Measurements from ENCODE around the gene CCHCR1. TPM values are rescaled to one million over a fixed set of nuclear protein-coding genes. Genes with fewer than 3 reads are reported as not detected.

The CCHCR1 gene
- total and polyA plus RNA-seq, 9 of the 15 experiments (the other 6 are each of a cell fraction or from before 2014, with no cell fraction given) = 1.2 to 47.3 (median 32.0) TPM

DNA sequence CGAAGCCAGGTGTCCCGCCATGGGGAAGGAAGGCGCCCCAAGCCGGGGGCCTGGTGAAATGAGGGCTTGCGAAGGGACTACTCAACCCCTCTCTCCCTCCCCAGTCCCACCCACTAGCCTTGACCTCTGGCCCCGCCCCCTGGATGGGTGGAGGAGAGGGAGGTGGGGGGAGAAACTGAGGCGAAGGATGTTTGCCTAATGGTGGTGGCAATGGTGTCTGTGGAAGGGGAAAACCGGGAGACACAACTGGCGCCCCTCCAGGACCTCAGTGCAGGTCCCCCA lies 12.9 kb upstream of the CCHCR1 start, which contains the start of gene POU5F1:
Gene POU5F1 (minus strand): TSS at position 83 of the 282 bp plus-strand sequence. CDS start 62 bp downstream, at position 21.
- Histone ChIP-seq H2AFZ (ENCODE audit: low read depth, low read length) (peak within 1 kb of the TSS; percentile 64), H3K36me3 (ENCODE audit: control insufficient read depth, insufficient read depth, low read length) (no peaks in the 10 kb centered on the region), H3K4me3 (no peak within 1 kb of the TSS), H3K4me1 (replicated peaks in 1 of 2; ENCODE audit: control insufficient read depth in 2 of 2, insufficient read depth in 2 of 2, low read length in 2 of 2) (peaks cover 18 to 27% of the 10 kb centered on the region in 2 experiments), H3K27ac (ENCODE audit: extremely low read depth, low read depth, low read length) (no peak within 1 kb of the TSS; the same call in 2 of the 3 replicates), H3K79me2 (ENCODE audit: control insufficient read depth, insufficient read depth, low read length) (no peaks in the 10 kb centered on the region), H3K9ac (ENCODE audit: insufficient read depth in 1 of 2, low read depth in 2 of 2, low read length in 2 of 2) (peak within 1 kb of the TSS in 1 of 2 experiments; percentile 82; a peak in 2 of 4 replicates), H4K20me1 (replicated peaks; ENCODE audit: control insufficient read depth, insufficient read depth, low read length) (no peaks in the 10 kb centered on the region), H3K9me3 (replicated peaks; ENCODE audit: control insufficient read depth, insufficient read depth, low read depth, low read length) (no peaks in the 10 kb centered on the region), H3K4me2 (ENCODE audit: insufficient read depth, low read length) (peak within 1 kb of the TSS; percentile 33; the same call in 1 of the 2 replicates), H3K27me3 (ENCODE audit: control insufficient read depth in 2 of 2, insufficient read depth in 2 of 2, low read length in 2 of 2) (no peaks in the 10 kb centered on the region), H3K9me1 (ENCODE audit: control insufficient read depth, insufficient read depth, low read length) (no peaks in the 10 kb centered on the region)
- ChIA-PET POLR2A (interaction anchor here (1.0 kb wide), 1 partner anchor 24 kb away, joined by 4 read pairs; no protein-coding TSS in a partner anchor), CTCF (ENCODE audit: low intra/inter-chr PET ratio) (no interaction called here)
- DNase-seq (ENCODE audit: extremely low read depth in 1 of 4, low spot score in 3 of 4) = no peak
- in situ Hi-C loops (cut with MboI) = no loop called here
- FAIRE-seq = no peak
- BruUV-seq (replicated peaks) = no TSS peak
- intact Hi-C loops (cut with micrococcal nuclease) = no loop called here
- 38% methylated on average over 3 of the region's 9 CpGs for WGBS (ENCODE audit: insufficient coverage, low coverage, missing lambda C conversion rate)
- ATAC-seq = no peak
- no peak for TF ChIP-seq SIN3B (IDR thresholded peaks at IDR 0.05; ENCODE audit: low read depth)
- TF ChIP-seq, protein P1, sequence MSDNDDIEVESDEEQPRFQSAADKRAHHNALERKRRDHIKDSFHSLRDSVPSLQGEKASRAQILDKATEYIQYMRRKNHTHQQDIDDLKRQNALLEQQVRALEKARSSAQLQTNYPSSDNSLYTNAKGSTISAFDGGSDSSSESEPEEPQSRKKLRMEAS (CRISPR knock-in tag; IDR thresholded peaks at IDR 0.05) = no peak
- TF ChIP-seq NBN (IDR thresholded peaks at IDR 0.05; ENCODE audit: low read depth) = no peak
- no peak for TF ChIP-seq ZC3H4 (CRISPR knock-in tag; IDR thresholded peaks at IDR 0.05; ENCODE audit: borderline replicate concordance)
- TF ChIP-seq, protein P2, sequence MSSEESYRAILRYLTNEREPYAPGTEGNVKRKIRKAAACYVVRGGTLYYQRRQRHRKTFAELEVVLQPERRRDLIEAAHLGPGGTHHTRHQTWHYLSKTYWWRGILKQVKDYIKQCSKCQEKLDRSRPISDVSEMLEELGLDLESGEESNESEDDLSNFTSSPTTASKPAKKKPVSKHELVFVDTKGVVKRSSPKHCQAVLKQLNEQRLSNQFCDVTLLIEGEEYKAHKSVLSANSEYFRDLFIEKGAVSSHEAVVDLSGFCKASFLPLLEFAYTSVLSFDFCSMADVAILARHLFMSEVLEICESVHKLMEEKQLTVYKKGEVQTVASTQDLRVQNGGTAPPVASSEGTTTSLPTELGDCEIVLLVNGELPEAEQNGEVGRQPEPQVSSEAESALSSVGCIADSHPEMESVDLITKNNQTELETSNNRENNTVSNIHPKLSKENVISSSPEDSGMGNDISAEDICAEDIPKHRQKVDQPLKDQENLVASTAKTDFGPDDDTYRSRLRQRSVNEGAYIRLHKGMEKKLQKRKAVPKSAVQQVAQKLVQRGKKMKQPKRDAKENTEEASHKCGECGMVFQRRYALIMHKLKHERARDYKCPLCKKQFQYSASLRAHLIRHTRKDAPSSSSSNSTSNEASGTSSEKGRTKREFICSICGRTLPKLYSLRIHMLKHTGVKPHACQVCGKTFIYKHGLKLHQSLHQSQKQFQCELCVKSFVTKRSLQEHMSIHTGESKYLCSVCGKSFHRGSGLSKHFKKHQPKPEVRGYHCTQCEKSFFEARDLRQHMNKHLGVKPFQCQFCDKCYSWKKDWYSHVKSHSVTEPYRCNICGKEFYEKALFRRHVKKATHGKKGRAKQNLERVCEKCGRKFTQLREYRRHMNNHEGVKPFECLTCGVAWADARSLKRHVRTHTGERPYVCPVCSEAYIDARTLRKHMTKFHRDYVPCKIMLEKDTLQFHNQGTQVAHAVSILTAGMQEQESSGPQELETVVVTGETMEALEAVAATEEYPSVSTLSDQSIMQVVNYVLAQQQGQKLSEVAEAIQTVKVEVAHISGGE (CRISPR knock-in tag; IDR thresholded peaks at IDR 0.05) = no peak
- TF ChIP-seq ZNF780A (CRISPR knock-in tag; IDR thresholded peaks at IDR 0.05) = no peak
- TF ChIP-seq, protein P3, sequence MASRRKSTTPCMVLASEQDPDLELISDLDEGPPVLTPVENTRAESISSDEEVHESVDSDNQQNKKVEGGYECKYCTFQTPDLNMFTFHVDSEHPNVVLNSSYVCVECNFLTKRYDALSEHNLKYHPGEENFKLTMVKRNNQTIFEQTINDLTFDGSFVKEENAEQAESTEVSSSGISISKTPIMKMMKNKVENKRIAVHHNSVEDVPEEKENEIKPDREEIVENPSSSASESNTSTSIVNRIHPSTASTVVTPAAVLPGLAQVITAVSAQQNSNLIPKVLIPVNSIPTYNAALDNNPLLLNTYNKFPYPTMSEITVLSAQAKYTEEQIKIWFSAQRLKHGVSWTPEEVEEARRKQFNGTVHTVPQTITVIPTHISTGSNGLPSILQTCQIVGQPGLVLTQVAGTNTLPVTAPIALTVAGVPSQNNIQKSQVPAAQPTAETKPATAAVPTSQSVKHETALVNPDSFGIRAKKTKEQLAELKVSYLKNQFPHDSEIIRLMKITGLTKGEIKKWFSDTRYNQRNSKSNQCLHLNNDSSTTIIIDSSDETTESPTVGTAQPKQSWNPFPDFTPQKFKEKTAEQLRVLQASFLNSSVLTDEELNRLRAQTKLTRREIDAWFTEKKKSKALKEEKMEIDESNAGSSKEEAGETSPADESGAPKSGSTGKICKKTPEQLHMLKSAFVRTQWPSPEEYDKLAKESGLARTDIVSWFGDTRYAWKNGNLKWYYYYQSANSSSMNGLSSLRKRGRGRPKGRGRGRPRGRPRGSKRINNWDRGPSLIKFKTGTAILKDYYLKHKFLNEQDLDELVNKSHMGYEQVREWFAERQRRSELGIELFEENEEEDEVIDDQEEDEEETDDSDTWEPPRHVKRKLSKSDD (conservative IDR thresholded peaks at IDR 0.05; ENCODE audit: low read length) = no peak
- TF ChIP-seq ZNF551 (CRISPR knock-in tag; IDR thresholded peaks at IDR 0.05) = no peak
- TF ChIP-seq MED1 (CRISPR knock-in tag; IDR thresholded peaks at IDR 0.05; ENCODE audit: borderline replicate concordance) = no peak
- no peak for TF ChIP-seq KHSRP (IDR thresholded peaks at IDR 0.05)
- no peak for TF ChIP-seq TSC22D4 (tag; IDR thresholded peaks at IDR 0.05)
